Stimulated activated CD4-positive, alpha-beta T cell treated with anti-CD3 and anti-CD28 coated beads, Interleukin-12 subunit alpha, Interleukin-12 subunit beta, amount 100 ng/mL, for 4 hours (primary cell): ENCODE measurements around the gene GORASP2.
"Not testable (repeated sequence)": the region's sequence is repeated elsewhere in the genome, so short reads cannot be mapped to it uniquely, and the experiment has no call there.

Source experiments
- DNase-seq: peaks from one replicate; pipeline ENCODE4 v3.0.0-alpha.2; 2020

Gene GORASP2

DNA sequence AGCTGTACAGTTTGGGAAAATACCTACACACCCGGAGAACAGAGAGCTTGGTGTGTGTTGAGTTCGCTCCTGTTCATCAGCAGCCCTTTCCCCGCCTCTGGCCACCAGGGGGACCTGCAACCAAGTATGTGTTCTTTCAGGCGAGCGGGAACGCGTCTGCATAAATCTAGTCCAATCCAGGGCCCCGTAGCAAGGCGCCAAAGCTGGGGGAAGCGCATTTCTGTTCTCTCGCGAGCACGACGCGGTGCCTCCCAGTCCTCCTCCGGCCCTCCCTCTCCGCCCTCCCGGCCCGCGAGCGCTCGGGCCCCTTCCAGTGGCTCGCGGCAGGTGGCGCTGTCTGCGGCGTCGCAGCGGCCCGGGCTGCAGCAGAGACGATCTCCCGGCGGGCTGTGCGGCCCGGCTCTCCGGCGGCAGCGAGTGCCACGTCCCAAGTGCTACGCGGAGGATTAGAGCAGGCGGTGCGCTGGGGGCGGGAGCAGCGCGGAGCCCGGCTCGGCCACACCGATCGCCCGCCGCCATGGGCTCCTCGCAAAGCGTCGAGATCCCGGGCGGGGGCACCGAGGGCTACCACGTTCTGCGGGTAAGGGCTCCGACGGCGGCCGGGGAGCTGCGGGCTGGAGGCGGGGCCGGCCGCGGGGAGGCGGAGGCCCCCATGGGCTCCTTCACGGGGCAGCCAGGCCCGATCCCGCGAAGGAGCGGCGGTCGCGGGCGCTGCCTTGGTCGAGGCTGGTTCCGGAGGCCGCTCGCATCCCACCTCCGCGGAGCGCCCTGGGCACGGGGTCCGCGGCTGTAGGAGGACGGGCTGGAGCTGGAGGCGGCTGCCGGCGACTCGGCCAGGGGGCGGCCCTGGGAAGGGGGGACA lies at the start of gene GORASP2:
Gene GORASP2 (plus strand): TSS at position 430 of the 862 bp plus-strand sequence. CDS start 88 bp downstream, at position 518.
- peak; percentile 94 for DNase-seq

DNA sequence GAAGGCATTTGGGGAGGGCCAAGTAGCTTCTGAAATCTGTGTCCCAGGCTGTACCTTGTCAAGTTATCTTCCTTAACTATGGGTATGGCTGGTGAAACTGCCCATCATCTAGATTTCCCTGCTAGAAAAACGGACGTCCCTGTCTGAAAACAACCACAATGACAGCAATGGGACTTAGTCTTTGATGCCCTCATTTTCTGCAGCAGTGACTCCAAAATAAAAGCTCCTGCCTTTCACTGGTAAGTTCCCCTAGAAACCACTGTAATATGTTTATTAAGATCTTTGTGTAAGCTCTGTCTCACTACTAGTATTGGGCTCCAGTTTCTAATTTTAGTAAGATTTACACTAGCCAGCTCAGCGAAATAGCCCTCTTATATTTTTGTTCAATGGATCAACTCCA lies 47.2 kb upstream of the GORASP2 start:
- no peak for DNase-seq

DNA sequence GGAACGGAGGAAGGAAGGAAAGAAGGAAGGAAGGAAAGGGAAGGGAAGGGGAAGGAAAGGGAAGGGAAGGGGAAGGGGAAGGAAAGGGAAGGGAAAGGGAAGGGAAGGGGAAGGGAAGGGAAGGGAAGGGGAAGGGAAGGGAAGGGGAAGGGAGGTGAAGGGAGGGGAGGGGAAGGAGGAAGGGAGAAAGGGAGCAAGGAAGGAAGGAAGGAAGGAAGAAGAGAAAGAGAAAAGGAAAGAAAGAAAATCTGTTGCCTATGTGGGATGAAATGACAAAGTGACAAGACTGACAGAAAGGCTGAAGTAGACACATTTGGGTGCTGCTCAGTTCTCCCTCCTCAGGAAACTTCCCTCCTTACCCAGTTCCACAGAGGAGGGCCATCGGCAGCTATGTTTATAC lies 46.3 kb upstream of the GORASP2 start:
- DNase-seq = no peak

DNA sequence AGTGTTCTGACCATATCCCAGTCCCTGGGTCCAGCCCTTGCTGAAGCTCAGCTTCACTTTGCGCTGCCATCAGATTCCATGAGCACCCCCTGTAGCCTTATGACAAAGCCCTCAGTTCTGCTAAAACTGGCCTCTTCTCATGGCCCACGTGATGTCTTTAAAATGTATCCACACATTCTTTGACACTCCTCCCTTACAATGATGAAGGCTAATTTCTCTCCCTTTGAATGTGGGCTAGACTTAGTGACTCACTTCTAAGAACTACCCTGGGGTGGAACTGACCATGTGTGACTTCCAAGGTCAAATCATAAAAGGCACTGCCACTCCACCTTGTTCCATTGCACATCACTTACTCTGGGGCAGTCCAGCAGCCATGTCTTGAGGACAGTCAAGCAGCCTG lies 45.4 kb upstream of the GORASP2 start:
- no peak for DNase-seq

DNA sequence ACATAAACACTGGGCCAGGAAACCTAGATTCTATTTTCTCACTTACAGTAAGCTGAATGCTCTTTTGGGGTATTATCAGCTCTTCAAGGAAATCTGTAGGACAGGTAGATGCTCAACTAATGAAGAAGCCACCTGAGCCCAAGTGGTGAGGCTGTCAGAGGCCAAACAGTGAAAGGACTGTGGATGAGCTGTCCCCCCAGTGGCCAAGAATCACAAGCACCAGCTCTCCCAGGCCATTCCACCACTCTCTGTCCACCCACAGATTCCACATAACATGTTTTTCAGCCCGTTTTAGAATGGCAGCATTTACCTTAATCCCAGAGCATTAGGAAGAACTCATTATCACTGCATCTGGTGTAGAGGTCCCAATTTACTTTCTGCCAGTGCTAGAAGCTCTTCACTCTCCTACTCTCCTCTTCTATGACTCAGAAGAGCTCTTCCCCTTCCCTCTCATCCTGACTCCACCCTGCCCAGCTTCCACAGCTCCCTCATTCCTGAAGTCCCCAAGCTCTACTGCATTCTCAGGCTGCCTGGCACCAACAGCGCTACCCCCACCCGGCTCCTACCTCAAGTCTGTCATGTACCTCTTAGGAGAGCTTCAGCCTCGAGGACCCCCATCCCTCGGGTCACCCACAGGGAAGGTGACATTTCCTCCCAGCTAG lies 43.8 kb upstream of the GORASP2 start:
- no peak for DNase-seq

DNA sequence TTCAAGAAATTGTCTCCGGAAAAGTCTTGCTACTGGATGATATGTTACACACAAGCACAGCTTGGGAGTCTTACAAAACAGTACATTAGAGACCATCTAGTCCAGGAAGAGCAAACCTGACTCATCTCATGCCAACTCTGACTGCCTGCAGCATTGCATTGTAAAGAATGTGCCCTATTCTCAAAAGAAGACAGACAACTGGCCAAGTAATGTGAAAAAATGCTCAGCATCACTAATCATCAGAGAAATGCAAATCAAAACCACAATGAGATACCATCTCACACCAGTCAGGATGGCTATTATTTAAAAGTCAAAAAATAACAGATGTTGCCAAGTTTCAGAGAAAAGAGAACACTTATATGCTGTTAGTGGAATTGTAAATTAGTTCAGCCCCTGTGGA lies 42.7 kb upstream of the GORASP2 start:
- DNase-seq = no peak

DNA sequence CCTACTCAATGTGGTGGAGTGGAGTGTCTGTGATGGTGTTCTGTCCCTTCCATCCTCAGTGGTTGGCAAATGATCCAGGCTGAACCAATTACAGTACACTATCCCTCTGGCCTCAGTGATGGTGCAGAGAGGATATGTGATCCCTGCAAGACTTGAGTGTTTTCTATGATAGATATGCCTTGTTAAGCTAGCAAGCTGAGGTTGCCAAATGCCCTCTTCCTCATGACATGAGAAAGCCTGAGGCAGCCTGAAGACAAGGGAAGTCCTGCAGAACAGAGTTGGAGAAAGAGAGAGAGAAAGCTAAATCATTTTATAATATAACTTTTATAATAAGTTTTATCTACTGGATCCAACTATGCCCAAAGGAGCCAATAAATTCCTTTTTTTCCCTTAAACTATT lies 41.6 kb upstream of the GORASP2 start:
- DNase-seq = no peak

DNA sequence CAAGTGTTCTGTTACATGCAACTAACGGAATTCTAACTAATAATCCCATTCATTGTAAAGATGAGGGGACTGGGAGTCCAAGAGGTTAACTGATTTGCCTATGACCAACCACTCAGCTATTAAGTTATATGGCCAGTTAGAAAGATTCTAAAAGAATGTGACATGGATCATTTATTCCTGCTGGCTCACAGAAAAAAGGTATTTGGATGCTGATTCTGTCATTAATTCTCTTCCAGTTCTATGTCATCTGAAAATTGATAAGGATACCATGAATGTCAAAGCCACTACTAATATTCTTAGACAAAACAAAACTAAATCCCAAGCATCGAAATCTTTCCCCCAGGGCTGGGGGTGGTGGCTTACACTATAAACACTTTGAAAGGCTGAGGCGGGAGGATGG lies 41.2 kb upstream of the GORASP2 start:
- no peak for DNase-seq

DNA sequence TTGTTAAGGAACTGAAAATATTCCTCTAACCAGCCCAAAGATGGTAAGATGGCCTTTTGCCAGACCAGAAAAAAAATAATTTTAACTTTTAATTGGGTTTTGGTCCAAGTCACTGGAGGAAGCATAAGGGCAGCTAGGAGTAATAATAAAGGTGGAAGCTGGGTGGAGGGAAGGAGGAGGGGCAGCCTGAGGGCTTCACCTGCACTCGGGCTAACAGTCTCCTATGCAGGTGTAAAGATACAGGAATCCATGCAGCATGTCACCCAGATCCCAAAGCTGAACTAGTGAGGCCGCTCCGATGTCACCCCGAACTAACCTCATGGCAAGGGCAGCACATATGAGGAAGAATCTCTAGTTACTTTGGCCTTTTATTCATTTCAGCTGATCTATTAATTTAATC lies 37.2 kb upstream of the GORASP2 start:
- DNase-seq = no peak

DNA sequence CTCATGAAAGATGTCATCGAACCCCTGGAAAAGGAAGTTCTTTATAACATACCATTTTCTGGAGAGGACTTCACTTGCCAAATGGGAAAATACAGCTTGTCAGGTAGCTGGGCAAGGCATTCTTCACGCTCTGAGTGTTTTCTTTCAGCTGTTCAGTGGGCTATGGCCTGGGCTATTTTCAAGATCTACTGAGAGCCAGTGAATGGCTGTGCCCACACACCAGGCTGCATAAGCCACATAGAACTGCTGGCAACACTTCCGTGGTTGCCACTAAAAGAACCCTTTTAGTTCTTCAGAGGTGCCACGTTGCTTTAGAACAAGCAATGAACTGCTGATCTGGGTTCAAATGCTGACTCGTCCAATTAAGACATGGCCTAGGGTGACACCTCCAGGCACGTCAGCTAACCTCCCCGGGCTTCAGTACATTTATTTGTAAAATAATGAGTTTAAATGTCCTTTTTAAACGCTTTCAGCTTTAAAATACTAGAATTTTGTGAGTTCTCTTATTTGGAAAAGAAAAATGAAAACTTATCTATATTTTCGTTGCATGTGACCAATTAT lies 36.6 kb upstream of the GORASP2 start:
- DNase-seq = no peak

DNA sequence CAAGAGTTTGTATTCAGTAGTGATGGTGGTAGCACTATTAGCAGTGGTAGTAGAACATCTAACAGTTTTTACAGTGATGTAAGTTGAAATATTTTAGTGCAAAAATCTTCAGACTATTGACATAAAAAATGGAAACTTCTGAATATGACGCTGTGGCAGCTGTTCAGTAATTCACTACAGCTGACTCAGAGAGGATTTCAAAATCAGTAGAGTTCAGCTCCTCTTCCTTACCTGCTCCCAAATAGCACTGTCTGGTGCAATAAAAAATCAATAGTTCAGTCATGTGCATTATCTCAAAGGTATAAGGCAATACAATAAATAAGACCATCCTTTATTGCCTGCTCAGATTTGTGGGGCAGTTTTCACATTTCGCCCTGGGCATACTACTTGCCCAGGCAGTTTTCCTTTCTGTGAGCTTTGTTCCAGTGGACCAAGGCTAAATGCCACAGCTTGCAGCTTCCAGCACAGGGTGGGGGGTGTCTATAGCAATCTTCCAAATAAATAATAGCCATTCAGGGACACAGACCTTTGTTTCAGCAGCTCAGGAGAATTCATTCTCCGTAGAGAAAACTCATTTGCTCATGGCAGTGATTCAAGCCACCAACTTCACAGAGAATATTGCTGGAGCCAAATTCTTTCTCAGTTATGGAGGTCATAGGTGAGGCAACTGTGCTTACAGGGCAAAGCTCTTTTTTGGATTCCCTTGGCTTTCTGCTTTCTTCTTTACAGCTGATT lies 33.9 kb upstream of the GORASP2 start:
- DNase-seq = no peak

DNA sequence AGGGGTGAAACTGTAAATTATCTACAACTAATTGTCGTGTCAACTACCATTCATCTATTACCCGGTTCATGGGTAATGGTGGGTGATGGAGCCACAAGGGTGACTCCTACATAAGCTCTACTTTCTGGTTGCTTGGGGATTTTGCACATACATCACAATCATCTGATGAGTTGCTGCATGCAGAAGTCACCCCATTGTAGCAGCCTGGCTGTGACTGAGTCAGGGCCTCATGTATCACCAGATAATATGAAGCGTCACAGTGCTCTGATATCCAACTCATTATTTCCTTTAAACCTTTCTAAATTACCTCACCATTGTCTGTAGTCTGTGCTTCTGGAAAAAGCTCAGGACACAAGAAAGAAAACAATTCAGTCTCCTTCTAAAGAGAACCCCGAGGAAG lies 32.4 kb upstream of the GORASP2 start:
- no peak for DNase-seq

DNA sequence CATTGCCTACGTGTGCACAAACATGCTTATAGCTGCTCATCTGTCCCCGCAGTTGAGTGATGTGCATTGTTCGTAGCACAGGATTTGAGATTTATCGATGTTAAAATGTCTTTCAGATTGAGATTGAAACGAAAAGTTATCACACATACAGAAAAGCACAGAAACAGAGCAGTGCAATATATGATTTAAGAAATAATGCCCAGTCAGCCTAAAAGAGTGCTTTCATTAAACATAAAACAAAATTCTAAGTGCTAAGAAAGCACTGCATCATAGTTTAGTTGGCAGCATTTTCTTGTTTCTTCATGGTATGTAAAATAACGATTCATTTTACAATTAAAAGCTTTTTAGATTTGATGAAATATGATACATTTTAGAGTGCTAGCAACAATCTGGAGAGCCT lies 31.9 kb upstream of the GORASP2 start:
- no peak for DNase-seq

DNA sequence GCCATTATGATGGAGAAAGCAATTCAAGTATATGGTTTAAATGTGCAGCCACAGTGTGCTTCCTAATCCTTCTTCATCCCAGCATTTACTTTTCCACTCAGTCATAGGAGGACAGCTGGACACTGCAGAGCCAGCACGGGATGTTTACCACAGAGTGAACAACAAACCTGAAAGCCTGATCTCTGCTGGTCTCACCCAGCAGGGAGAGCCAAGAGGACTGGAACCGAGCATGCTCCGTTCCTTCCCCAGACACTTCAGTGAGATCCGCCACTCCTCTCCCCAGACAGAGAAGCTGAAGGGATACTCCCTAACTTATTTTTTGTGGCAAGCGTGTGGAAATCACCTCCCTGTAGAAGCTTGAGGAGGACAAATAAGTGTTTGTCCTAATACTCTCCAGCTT lies 23.2 kb upstream of the GORASP2 start:
- DNase-seq = no peak

DNA sequence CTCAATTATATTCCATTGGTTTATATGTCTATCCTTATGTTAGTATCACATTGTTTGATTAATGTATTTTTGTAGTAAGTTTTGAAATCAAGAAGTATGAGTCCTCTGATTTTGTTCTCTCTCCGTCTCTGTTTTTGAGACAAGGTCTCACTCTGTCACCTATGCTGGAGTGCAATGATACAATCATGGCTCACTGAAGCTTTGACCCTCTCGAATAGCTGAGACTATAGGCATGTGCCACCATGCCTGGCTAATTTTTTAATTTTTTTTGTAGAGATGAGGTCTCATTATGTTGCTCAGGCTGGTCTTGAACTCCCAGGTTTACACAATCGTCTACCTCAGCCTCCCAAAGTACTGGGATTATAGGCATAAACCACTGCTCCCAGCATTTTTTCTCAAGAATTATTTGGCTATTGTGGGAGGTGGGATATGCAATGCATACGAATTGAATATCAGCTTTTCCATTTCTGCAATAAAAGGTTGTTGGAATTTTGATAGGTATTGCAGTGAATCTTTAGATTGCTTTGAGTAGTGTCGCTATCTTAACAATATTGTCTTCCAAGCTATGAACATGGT lies 17.7 kb upstream of the GORASP2 start:
- DNase-seq = no peak

DNA sequence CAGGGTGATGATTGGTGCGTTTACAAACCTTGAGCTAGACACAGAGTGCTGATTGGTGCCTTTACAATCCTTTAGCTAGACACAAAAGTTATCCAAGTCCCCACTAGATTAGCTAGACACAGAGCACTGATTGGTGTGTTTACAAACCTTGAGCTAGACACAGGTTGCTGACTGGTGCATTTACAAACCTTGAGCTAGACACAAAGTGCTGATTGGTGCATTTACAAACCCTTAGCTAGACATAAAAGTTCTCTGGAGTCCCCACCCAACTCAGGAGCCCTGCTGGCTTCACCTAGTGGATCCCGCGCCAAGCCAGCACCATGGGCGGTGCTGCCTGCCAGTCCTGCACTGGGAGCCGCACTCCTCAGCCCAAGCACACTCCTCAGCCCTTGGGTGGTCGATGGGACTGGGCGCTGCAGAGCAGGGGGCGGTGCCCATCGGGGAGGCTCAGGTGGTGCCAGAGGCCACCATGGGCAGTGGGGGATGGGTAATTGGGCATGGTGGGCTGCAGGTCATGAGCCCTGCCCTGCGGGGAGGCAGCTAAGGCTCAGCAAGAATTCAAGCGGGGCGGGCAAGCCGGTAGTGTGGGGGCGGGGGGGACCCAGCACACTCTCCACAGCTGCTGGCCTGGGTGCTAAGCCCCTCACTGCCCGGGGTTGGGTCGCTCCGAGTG lies 13.9 kb upstream of the GORASP2 start:
- DNase-seq = not testable (repeated sequence)

DNA sequence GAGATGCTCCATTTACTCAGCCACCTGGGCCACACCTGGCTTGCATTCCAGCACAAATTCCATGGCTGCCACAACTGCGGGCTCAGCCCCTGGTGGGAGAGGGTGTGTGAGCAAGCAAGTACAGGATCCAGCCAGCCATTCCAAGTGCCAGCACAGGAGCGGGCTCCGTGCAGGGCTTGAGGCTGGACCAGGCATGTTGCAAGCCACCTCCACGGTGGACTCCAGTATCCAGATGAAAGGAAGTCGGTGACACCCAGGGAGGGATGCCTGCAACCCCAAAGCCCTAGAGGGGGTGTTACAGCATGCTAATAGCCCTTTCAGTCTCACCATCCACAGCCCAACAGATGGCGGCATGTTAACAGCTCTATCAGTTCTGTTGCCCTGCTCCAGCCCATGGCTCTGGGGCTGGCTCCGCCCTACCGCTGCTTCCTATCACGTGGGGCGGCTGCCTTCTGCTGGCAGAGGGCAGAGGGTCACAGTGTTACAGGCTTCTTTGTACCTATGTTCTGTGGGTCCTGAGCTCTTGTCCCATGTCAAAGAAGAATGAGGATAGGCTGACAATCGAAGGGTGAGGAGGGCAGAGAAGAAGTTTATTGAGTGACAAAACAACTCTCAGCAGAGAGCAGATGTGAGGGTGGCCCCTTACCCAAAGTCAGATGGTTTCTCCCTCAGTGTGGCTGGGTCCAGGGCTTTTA lies 11.7 kb upstream of the GORASP2 start:
- no peak for DNase-seq

DNA sequence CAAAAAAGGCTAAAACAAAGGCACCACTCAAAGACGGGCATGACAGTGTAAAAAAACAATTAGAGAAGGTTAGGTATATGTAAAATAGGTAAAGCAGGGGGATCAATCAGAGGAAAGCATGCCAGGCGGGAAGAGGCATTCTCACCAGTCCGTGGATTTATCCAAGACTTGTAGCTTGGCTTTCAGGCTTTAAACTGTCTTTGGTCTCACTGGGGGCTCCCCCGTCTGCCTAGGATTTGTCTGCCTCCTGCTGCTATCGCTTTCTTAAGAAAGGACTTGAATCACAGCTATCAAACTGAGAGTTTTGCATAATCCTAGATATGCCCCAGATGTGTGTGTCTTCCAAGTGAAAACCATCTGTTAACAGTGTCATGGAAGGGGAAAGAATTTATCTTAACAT lies 11.1 kb upstream of the GORASP2 start:
- no peak for DNase-seq

DNA sequence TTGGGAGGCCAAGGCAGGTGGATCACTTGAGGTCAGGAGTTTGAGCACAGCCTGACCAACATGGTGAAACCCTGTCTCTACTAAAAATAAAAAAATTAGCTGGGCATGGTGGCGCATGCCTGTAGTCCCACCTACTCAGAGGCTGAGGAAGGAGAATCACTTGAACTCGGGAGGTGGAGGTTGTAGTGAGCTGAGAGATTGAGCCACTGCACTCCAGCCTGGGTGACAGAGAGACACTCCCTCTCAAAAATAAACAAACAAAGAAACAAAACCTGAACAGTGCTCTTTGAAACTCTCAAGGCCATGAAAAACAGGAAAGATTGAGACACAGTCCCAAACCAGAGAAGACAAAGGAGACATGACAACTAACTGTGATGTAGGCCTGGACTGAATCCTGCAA lies 7.2 kb upstream of the GORASP2 start:
- DNase-seq = not testable (repeated sequence)

DNA sequence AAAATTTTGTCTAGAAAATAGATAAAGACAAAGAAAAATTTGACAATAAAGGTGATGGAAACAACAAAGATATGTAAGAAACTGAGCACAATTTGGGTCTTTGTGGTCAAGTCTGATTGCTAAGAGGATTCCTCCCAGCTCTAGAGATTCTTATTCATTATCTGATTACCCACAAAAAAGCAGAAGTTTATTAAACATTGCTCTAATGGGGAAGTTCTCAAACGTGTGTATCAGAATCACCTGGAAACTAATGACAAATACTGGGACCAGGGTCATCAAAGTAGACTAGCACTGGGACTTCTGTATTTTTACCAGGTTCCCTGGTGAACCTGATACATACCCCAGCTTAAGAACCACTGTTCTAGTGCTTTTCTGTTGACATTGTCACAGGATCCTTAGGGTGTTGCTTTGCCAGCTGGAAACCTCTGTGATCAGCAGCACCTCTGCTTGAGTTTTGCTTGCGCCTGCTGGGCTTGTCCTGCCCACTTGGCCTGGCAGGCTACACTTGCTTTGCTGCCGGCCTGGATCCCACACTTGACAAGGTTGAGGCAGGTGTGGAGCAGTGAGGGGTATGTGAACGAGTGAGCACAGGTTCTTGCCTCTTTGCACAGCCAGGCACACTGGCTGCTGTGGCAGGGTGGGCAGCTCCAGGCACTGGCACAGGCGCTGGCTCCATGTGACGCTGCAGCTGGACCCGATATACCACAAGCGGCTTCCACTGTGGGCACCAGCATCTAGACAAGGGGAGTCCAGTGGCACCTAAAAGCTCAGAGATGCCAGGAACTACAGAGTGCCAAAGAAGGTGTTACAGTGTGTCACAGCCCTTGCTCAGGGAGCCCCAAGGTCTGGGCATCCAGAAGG lies 6.2 kb upstream of the GORASP2 start:
- no peak for DNase-seq

DNA sequence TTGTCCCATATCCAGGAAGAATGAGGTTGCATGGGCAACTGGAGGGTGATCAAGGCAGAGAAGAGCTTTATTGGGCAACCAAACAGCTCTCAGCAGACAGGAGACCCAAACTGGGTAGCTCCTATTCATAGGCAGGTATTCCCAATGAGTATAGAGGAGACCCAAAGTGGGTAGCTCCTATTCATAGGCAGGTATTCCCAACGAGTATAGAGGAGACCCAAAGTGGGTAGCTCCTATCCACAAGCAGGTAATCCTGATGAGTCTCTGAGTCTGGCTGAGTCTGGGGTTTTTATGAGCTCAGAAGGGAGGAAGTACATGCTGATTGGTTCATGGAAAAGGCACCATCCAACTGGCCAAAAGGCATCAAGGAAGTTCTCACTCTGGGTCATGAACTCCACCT lies 5.3 kb upstream of the GORASP2 start:
- no peak for DNase-seq
